SH-SY5Y (cell line): ENCODE measurements around the gene SLC18A3.

Experiments used
- GATA2 ChIP-seq: IDR thresholded peaks from 2 replicates; pipeline ENCODE4 v1.6.1; 2011; ENCODE audit warnings: mild to moderate bottlenecking, low read depth, low read length
- GATA3 ChIP-seq: IDR thresholded peaks from 2 replicates; pipeline ENCODE4 v1.6.1; 2011; ENCODE audit warnings: low read depth, mild to moderate bottlenecking, low read length, moderate library complexity

DNA sequence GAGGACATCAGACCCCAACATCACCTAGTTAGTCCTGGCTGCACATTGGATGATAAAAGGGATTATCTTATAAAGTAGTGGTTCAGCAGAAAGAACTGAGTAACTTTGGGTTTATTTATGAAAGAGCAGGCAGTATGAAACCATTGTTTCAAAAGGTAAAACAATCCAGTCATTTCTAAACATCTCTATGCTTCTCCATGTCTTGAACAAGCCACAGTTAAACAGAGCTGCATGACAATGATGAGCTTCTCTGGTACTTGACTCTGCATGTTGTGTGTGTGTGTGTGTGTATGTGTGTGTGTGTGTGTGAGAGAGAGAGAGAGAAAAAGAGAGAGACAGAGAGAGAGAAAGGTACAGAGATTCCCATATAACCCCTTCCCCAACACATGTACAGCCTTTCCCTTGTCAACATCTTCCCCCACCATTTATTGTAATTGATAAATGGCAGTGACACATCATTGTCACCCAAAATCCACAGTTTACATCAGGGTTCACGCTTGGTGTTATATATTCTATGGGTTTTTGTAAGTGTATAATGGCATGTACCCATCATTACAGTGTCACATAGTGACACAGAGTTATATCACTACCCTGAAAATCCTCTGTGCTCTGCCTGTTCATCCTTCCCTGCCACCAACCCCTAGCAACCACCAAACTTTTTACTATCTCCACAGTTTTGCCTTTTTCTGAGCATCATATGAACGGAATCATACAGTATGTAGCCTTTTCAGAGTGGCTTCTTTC is 32.8 kb upstream of the SLC18A3 start:
- TF ChIP-seq GATA2 (no peak), GATA3 (no peak)
